Osteocyte (in vitro differentiated cells): Measurements from ENCODE around the gene WFDC2. TPM values are rescaled to one million over a fixed set of nuclear protein-coding genes. Genes with fewer than 3 reads are reported as not detected.

Experiments
- DNase-seq: peaks from one replicate; pipeline ENCODE4 v3.0.0; 2021; ENCODE audit warnings: mixed read lengths; ENCODE audit not compliant: unreplicated experiment; ENCODE audit errors: extremely low spot score
- H3K27ac Mint-ChIP-seq: one replicate; pipeline ENCODE4 v1.8.0; 2021; ENCODE audit warnings: mild to moderate bottlenecking, mixed read lengths; ENCODE audit not compliant: unreplicated experiment
- H3K27me3 Mint-ChIP-seq: one replicate; pipeline ENCODE4 v1.8.0; 2021; ENCODE audit warnings: mixed read lengths; ENCODE audit not compliant: unreplicated experiment
- H3K36me3 Mint-ChIP-seq: one replicate; pipeline ENCODE4 v1.8.0; 2021; ENCODE audit warnings: mixed read lengths; ENCODE audit not compliant: unreplicated experiment
- H3K4me1 Mint-ChIP-seq: one replicate; pipeline ENCODE4 v1.8.0; 2021; ENCODE audit warnings: mixed read lengths; ENCODE audit not compliant: unreplicated experiment
- H3K4me3 Mint-ChIP-seq: one replicate; pipeline ENCODE4 v1.8.0; 2021; ENCODE audit warnings: mild to moderate bottlenecking, moderate library complexity, mixed read lengths; ENCODE audit not compliant: unreplicated experiment
- H3K9me3 Mint-ChIP-seq: one replicate; pipeline ENCODE4 v1.8.0; 2021; ENCODE audit warnings: mixed read lengths; ENCODE audit not compliant: unreplicated experiment
- total RNA-seq: library from RNA; stranded (reverse); gene quantifications from 2 replicates; pipeline ENCODE4 v1.2.1, GENCODE V29; 2021
- TF ChIP-seq, protein P1 (sequence below): fragments of 200-600 bp; sonication (generic); IDR thresholded peaks from 2 replicates; pipeline ENCODE4 v1.5.0; 2021; ENCODE audit warnings: antibody characterized with exemption, mild to moderate bottlenecking, moderate library complexity

The WFDC2 gene
- total RNA-seq, 1 donor from 2014 or later, result not detected

DNA sequence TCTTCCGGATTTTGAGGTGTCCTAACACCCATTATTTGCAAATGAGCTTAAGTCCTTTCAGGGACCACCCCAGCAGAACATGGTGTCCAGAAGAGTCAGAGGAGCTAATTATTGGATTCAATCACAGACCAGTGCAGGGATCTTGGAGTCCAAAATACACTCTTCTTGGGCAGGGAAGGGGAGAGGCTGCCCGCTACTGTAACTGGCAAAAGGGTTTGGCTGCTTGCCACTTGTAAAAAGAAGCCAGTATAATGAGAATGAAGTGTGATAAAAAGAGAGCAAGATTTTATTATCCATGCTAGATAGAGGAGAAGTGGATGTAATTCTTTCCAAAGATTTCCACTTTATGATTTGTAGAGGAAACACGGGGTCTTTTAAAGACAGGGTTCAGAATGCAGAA, 26.6 kb downstream of the WFDC2 start:
- Mint-ChIP-seq H3K9me3 (no peaks in the 10 kb centered on the region), H3K36me3 (no peaks in the 10 kb centered on the region), H3K4me1 (no peaks in the 10 kb centered on the region), H3K4me3 (no peak overlapping the region), H3K27me3 (no peaks in the 10 kb centered on the region), H3K27ac (no peak overlapping the region)
- TF ChIP-seq, protein P1, sequence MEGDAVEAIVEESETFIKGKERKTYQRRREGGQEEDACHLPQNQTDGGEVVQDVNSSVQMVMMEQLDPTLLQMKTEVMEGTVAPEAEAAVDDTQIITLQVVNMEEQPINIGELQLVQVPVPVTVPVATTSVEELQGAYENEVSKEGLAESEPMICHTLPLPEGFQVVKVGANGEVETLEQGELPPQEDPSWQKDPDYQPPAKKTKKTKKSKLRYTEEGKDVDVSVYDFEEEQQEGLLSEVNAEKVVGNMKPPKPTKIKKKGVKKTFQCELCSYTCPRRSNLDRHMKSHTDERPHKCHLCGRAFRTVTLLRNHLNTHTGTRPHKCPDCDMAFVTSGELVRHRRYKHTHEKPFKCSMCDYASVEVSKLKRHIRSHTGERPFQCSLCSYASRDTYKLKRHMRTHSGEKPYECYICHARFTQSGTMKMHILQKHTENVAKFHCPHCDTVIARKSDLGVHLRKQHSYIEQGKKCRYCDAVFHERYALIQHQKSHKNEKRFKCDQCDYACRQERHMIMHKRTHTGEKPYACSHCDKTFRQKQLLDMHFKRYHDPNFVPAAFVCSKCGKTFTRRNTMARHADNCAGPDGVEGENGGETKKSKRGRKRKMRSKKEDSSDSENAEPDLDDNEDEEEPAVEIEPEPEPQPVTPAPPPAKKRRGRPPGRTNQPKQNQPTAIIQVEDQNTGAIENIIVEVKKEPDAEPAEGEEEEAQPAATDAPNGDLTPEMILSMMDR, result no peak
- DNase-seq, result no peak

DNA sequence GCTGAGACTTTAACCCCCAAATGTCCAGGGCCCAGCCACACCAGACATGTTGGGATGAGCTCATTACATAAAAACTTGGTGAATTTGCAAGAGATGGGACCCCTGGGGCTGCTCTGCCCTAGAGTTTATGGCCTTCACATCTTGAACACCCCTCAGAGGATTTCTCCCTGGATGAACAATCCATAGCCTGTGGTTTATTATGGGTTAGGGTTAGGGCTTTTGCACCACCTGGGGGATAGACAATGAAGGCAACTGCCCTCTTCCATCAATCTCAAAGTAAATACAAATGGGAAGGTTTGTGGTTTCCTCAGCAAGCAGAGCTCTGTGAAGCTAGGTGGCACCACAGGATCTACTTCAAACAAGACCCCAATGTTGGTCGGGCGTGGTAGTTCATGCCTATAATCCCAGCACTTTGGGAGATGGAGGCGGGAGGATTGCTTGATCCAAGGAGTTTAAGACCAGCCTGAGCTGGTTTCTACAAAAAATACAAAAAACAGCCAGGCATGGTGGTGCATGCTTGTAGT, 28.5 kb downstream of the WFDC2 start:
- Mint-ChIP-seq H3K9me3 (no peaks in the 10 kb centered on the region), H3K4me1 (no peaks in the 10 kb centered on the region), H3K27ac (no peak overlapping the region), H3K4me3 (no peak overlapping the region), H3K27me3 (peaks cover 4% of the 10 kb centered on the region), H3K36me3 (no peaks in the 10 kb centered on the region)
- no peak for DNase-seq
- TF ChIP-seq, protein P1, result no peak

DNA sequence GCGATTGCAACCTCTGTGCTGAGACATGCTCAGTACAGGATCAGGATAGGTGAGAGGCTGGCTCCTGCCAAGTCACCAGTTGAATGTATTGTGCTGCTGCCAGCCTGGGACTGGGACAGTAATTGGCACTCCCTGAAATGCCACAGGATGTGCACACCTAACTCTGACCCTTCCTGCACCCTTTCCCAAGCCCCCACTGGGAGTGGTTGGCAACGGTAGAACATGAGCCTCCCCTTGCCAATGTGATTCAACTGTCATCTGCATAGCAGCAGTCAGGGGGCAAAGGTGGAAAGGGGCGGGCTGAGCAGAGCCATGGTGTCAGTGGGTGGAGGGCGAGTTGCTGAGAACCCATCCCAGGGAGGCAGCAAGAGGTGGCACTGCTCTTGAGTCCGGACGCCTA, 30.5 kb downstream of the WFDC2 start:
- H3K9me3 Mint-ChIP-seq, result no peaks in the 10 kb centered on the region
- H3K4me1 Mint-ChIP-seq, result no peaks in the 10 kb centered on the region
- H3K4me3 Mint-ChIP-seq, result no peak overlapping the region
- H3K36me3 Mint-ChIP-seq, result no peaks in the 10 kb centered on the region
- DNase-seq, result no peak
- TF ChIP-seq, protein P1, result no peak
- H3K27me3 Mint-ChIP-seq, result peaks cover 9% of the 10 kb centered on the region
- no peak overlapping the region for H3K27ac Mint-ChIP-seq

DNA sequence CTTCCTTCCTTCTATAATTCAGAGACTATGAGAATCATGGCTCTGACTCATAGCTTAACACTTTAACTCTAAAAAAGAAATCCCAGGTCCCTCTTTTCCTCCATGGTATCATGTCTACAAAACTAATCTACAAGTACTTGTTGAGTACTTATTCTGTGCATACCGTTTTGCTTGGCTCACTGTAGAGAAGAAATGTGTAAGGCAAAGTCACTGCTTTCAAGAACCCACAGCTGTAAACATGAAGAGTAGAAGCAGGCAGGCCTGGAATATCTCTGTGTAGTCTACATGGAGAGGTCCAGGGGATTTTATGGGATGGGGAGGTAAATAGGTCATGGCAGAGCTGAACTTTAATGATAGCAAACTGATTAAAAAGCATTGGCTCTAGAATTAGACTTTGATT, 32.0 kb downstream of the WFDC2 start:
- Mint-ChIP-seq H3K9me3 (no peaks in the 10 kb centered on the region), H3K36me3 (no peaks in the 10 kb centered on the region), H3K4me1 (no peaks in the 10 kb centered on the region), H3K27ac (no peak overlapping the region), H3K4me3 (no peak overlapping the region), H3K27me3 (peaks cover 11% of the 10 kb centered on the region)
- TF ChIP-seq, protein P1, result no peak
- DNase-seq, result no peak

DNA sequence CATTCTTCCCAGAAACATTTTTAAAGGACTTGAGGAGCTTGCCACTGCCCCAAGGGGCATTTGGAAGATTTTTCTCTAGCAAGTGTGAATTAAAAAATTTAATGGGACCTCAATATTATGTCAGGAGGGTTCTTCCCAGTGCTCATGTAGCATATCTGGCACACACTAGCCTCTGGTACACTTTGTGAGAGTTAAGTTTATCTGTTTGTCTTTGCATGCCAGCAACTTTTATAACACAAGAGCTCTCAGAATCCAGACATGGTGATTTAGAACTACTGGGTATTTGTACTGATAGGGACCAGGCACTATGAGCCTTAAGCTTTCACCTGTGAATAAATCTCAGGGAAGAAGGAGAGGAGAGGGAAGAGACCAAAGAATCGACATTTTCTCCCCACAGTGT, 33.0 kb downstream of the WFDC2 start:
- no peak for DNase-seq
- no peak overlapping the region for H3K27ac Mint-ChIP-seq
- no peaks in the 10 kb centered on the region for H3K9me3 Mint-ChIP-seq
- TF ChIP-seq, protein P1, result no peak
- no peaks in the 10 kb centered on the region for H3K4me1 Mint-ChIP-seq
- H3K27me3 Mint-ChIP-seq, result peaks cover 11% of the 10 kb centered on the region
- no peaks in the 10 kb centered on the region for H3K36me3 Mint-ChIP-seq
- no peak overlapping the region for H3K4me3 Mint-ChIP-seq
